MG63 (cell line): Measurements from ENCODE around the gene GRIN2C. TPM values are rescaled to one million over a fixed set of nuclear protein-coding genes. Genes with fewer than 3 reads are reported as not detected.

Experiments used
- DNase-seq: peaks from one replicate; pipeline ENCODE4 v3.0.0-alpha.2; 2020
- H3K27me3 ChIP-seq: fragments of 250-450 bp; sonication (Bioruptor Pico); 2 replicates; pipeline ENCODE4 v1.5.1; 2020; ENCODE audit warnings: mild to moderate bottlenecking, moderate library complexity
- H3K36me3 ChIP-seq: fragments of 250-450 bp; sonication (Bioruptor Pico); 2 replicates; pipeline ENCODE4 v1.5.1; 2020; ENCODE audit warnings: mild to moderate bottlenecking, moderate library complexity
- H3K4me3 ChIP-seq: fragments of 250-450 bp; sonication (Bioruptor Pico); 2 replicates; pipeline ENCODE4 v1.5.1; 2020; ENCODE audit warnings: mild to moderate bottlenecking, moderate library complexity
- H3K9me3 ChIP-seq: fragments of 250-450 bp; sonication (Bioruptor Pico); 2 replicates; pipeline ENCODE4 v1.5.1; 2020; ENCODE audit warnings: mild to moderate bottlenecking, moderate library complexity
- total RNA-seq: library from RNA; depleted of rRNA; stranded (reverse); fragments of >200 nt; shearing (Covaris generic); gene quantifications from 2 replicates; pipeline ENCODE4 v1.2.3, GENCODE V29; 2014; ENCODE audit warnings: low replicate concordance

The GRIN2C gene
- total RNA-seq, 1 experiment from 2014 or later, result not detected

DNA sequence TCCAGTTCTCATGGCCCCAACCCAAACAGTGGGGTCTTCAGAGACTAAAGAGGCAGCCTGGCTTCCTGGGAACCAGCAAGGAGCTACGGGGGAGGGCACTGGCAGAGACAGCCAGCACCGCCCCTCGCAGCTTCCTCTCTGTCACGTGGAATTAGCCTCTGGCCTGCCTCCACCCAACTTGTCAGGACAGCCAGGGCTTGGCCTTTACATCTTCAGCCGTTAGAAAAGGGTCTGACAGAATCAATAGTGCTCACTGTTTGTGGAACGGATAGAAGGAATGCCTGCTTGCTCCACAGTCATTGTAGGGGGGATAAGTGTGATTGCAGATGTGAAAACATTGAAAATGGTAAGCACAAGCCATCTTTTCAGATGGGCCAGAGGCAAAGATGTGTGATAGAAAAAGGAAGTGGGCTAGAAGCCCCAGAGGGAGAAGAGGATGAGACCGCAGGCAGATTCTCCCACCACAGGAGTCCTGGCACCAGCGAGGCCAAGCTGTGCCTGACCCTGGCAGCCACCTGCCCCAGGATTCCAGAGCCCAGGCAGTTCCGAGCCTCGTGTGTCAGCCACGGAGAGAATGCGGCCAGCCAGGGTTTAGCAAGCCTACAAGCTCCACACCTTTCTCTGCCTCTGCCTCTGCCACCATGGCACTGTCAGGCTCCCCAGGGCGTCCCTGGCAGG, 18.6 kb downstream of the GRIN2C start:
- DNase-seq, result peak; percentile 54
- Histone ChIP-seq H3K9me3 (no peaks in the 10 kb centered on the region), H3K27me3 (no peaks in the 10 kb centered on the region), H3K4me3 (no peak overlapping the region), H3K36me3 (no peaks in the 10 kb centered on the region)

DNA sequence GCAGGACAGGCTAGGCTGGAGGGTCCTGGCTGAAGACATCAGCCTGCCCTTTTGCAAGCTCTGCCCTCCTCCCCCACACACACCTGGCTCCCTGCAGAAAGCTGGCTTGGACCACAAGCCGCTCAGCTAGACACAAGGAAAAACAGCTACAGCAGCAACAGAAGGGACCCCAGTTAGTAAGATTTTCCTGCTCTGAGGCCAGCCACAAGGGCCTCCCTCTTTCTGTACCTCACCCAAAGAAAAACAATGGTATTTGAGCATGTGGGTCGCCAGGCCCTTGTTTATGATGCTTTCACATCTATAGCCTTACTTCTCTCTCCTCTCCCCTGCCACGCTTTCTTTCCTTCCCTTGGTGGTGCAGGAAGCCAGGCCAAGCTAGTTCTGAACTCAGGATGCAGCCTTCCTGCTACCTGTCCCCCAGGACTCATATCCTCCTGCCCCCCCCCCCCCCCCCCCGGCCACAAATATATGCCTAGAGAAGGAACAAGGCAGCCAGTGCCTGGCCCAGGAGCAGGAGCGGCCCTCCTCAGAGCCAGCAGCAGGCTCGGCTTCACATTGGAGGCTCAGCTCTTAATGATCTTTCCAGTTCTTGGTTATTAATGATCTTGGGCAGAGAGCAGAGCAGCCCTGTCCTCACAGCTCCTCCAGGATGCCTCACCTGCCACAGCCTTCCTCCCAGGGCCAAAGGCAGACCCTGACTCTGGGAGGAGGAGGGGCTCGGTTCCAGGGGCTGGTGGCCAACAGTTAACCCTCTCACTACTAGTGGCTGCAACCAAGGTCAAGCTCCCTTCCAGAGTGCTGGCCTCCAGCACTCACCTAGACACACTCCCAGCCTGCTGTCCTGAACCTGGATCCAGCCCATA, 19.5 kb downstream of the GRIN2C start:
- no peak for DNase-seq
- H3K27me3 ChIP-seq, result no peaks in the 10 kb centered on the region
- H3K36me3 ChIP-seq, result no peaks in the 10 kb centered on the region
- H3K9me3 ChIP-seq, result no peaks in the 10 kb centered on the region
- H3K4me3 ChIP-seq, result no peak overlapping the region

DNA sequence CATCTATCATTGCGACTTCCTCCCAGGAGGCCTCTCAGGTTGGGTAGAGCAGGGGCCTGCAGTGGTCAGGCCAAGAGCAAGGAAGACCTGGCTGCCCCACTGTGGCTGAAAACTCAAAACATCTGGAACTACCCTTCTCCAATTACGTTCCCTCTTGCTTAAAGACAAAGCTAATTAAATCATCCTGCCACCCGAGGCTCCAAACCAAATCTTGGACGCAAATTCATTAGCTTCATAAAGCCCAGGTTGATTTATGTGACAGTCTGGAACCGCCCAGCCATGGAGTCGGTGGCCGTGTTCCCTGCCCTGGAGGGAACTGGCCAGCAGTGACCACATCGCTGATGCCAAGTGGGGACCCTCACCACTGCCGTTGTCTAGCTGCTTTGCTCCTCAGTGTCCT, 21.4 kb downstream of the GRIN2C start:
- Histone ChIP-seq H3K4me3 (no peak overlapping the region), H3K9me3 (no peaks in the 10 kb centered on the region), H3K36me3 (no peaks in the 10 kb centered on the region), H3K27me3 (no peaks in the 10 kb centered on the region)
- no peak for DNase-seq

DNA sequence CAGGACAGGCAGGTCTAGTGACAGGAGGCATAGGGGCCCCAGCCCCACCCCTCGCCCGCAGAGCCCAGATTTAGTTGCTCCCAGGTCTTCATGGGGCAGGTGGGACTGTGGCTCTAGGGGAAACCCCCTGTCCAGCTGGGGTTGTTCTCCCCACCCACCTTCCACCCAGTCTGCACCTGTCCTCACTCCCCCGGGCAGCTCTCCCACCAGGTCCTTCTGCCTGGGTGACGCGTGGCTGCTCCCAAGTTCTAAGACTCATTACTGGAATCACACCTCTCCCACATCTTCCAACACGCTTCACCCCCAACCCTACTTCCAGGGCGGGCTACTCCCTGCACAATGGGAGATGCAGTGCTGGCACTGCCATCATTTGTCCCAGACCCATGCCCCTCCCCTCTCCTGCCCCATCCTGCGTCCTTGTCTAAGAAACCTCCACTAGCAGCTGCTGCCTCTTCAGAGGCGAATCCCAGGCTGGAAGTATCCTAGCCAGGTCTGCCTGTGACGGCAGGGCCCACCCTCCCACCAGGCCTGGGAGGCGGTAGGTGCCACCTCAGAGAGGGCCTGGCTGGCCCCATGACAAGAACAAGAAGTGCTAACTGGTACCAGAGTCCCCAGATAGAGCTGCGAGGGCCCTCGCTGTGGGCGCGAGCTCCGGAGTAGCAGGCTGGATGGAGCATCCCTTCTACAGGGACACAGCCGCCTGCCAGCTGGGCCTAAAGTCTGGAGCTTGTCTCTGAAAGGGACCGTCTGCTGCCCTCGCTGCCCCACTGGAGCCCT, 22.8 kb downstream of the GRIN2C start:
- Histone ChIP-seq H3K9me3 (no peaks in the 10 kb centered on the region), H3K27me3 (no peaks in the 10 kb centered on the region), H3K4me3 (no peak overlapping the region), H3K36me3 (no peaks in the 10 kb centered on the region)
- DNase-seq, result no peak

DNA sequence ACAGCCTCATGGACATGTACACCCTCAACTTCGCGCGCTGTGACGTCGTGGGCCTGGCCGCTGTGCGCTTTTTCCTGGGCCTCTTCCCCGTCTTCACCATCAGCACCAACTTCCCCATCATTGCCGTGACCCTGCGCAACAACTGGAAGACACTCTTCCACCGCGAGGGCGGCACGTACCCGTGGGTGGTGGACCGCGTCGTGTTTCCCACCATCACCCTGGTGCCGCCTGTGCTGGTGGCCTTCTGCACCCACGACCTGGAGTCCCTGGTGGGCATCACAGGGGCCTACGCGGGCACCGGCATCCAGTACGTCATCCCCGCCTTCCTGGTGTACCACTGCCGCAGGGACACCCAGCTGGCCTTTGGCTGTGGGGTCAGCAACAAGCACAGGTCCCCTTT, 23.5 kb downstream of the GRIN2C start:
- Histone ChIP-seq H3K4me3 (no peak overlapping the region), H3K27me3 (no peaks in the 10 kb centered on the region), H3K36me3 (no peaks in the 10 kb centered on the region), H3K9me3 (no peaks in the 10 kb centered on the region)
- no peak for DNase-seq

DNA sequence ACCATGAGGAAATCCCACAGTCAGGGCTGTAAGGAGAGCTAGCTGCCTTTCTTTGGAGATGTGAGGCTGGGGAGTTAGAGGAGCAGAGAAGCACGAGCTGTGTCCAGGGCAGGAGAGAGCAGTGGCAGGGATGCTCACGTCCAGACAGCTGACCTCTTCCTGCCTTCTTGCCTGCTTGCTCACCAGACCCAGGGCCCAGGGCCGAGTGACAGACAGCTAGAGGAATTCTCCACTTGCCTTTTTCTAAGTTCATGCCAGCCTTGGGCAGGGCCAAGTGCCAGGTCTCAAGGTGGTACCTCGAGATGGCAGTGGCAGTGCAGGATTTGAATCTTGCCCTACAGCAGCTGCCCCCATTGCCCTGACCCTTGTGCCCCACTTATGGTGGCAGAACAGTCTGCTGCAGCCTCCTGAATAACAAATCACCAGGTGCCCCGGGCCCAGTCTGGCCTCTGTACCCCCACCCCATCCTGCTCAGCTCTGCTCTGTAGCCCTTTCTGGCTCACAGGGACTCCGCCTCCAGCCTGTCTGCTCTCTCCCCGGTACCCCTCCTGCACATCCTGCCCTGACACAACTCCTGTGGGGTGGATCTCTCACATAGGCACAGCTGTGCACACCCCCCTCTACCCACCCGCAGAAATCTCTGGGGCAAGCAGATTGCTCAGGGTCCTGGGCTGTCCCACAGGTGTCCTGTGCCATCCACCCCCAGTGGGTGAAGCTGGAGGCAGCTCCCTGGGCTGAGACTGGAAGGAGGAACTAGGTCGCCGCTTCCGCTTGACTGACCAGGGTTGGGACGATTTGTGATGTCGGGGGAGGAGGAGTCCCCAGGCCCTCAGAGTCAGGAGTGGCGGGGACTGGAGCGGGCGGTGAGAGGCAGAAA, 25.9 kb downstream of the GRIN2C start:
- H3K36me3 ChIP-seq, result no peaks in the 10 kb centered on the region
- H3K27me3 ChIP-seq, result no peaks in the 10 kb centered on the region
- peak; percentile 80 for DNase-seq
- H3K4me3 ChIP-seq, result no peak overlapping the region
- no peaks in the 10 kb centered on the region for H3K9me3 ChIP-seq

DNA sequence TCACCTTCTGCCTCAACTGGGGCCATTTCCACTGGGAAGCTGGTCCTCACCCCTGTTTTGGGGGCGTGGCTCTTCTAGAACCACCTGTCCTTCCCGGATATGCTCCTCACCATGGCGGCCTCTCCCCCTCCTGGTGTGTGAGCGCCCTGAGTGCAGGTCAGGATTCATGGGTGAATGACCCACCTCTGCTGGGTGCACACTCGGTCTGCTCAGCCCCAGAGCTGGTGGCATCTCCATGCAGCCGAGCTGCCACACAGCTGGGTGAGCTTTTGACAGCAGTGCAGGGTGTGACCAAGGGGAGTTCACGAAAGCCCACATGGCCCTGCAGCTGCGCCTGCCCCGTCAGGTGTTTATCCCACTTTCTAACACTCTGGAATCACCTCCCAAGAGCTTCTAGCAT, 27.3 kb downstream of the GRIN2C start:
- no peaks in the 10 kb centered on the region for H3K27me3 ChIP-seq
- H3K36me3 ChIP-seq, result no peaks in the 10 kb centered on the region
- H3K4me3 ChIP-seq, result no peak overlapping the region
- DNase-seq, result no peak
- no peaks in the 10 kb centered on the region for H3K9me3 ChIP-seq

DNA sequence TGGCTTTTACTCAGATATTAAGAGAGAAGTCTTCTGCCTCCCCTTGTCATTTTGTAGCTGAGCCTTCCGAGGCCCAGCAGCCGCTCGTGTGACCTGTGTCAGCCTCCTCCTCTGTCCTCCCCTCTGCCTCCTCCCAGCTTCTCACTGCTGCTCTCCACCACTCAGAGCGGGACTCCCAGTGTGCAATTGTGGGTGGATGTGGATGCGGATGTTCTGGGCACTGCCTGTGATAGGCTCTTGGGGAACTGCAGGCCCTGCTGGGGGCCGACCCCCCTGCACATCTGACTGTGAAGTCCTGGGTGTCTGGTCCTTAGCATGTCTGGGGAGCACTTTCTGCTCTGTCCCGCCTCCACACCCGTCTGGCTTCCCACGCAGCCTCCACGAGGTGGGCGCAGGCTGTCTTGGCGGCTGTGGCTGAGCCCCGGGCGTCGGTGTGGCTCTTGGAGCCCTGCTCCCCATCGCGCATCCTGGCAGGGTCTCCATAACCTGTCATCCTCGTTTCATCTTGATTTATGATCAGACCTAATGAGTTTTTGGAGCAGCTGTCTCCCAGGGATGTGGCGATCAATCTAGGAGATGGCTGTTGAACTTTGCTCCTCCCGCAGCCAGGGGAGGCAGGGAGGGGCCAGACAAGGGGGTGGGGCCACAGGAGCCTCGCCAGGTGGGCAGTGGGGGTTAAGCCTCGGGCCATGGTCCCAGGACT, 28.1 kb downstream of the GRIN2C start:
- H3K9me3 ChIP-seq, result no peaks in the 10 kb centered on the region
- DNase-seq, result no peak
- H3K27me3 ChIP-seq, result no peaks in the 10 kb centered on the region
- H3K36me3 ChIP-seq, result no peaks in the 10 kb centered on the region
- no peak overlapping the region for H3K4me3 ChIP-seq

DNA sequence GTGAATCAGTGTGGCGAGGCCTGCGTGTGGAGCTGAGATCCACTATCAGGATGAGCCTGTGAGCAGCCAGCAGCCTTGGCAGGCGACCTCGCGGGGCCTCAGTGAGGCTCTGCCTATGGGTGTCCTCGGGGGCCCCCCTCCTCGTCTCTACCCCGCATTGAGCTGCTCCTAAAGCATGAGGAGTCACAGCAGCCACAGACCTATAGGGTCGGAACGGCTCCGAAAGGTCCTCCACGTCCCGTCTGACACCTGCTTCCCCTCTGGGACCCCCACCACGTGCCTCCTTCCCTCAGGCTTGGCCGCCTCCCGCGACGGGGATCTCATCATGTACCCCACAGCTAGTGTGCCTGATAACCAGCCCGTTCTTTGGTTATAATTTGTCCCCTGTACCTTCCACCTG, 28.8 kb downstream of the GRIN2C start:
- no peak for DNase-seq
- H3K9me3 ChIP-seq, result no peaks in the 10 kb centered on the region

DNA sequence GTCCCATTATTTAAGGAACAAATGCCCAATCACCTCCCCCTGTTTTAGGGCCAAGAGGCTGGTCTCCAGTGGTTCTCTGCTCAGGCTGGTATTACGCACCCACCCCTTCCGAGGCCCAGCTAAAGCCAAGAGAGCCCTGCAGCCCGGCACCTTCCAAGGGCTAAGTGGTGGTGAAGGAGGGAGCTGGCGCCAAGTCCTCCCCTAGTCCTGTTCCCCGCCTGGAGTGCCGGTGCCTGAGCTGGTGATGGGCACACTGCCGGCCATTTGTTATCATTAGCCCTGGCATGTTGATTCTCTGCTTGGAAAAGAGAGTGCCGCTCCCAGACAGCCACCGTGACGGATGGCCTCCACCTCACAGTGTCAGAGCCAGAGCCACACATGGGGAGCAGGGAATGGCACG, 31.9 kb downstream of the GRIN2C start:
- H3K27me3 ChIP-seq, result no peaks in the 10 kb centered on the region
- H3K36me3 ChIP-seq, result peaks cover 3% of the 10 kb centered on the region; the same call in 1 of the 2 replicates
- no peak overlapping the region for H3K4me3 ChIP-seq
- no peak for DNase-seq
- H3K9me3 ChIP-seq, result no peaks in the 10 kb centered on the region

More for the DNA sequence above, 28.8 kb downstream of the GRIN2C start:
- Histone ChIP-seq H3K27me3 (no peaks in the 10 kb centered on the region), H3K4me3 (no peak overlapping the region), H3K36me3 (no peaks in the 10 kb centered on the region)

DNA sequence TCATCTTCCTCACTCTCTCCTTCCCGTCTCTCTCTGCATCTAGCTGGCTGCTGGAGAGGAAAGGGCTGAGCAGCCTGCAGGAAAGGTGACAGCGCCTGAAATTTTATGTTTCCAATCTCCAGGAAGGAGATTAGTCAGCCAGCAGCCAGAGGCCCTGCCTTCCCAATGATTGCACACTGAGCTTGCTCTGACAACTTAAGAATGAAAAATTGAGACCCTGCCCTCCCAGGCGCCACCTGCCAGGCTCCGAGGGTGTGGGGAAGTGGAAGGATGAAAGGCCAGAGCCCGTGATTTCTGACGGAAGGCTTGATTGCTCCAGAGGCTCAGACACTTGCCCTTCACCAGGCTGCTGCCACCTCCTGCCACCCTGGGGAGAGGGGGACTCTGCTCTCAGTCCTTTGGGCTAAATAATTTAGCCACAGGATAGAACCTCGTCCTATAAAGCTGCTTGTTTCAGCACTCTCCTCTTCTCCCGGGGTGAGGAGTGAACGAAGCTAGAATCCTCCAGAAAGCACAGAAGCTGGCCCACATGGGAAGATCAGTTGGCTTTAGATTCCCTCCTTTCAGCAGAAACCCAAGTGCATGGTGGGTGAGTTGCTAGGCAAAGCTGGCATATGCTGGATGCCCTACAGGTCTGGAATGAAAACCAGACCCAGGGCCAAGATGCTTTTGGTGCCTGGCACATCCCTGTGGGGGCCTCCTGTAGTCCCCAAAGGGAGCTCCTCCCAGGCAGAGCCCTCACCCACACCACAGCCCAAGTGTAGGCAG, 33.5 kb downstream of the GRIN2C start:
- Histone ChIP-seq H3K9me3 (no peaks in the 10 kb centered on the region), H3K4me3 (no peak overlapping the region), H3K27me3 (no peaks in the 10 kb centered on the region), H3K36me3 (peaks cover 3% of the 10 kb centered on the region; the same call in 1 of the 2 replicates)
- DNase-seq, result no peak

DNA sequence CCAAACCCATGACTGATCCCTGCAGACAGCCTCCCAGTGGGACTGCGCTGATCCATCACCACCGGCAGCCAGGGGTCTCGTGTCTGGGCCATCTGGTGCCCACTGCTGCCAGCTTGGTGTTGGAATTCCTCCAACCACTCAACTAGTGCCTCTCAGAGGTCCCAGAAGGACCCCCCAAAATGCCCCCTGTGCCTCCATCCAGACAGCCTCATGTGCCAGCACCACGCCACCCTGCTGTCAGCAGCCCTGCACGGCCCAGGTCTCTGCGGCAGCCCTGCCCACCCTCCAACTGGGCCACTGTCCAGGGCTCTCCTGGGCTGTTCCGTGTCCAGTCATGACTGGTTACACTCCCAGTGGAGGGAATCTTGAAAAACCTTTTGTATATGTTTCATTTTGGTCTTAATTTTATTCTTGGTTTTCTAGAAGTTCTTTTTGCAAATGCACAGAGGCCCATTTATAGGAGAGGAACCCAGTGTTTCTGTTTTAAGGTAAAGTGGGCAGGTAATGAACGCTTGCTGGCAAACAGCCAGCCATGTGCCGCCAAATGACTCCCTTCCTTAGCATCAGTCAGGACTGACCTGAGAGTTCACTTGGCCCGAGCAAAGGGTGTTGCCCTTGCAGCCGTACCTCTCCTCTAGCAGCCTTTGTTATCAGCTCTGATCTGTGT, 34.6 kb downstream of the GRIN2C start:
- no peak for DNase-seq
- peaks cover 3% of the 10 kb centered on the region; the same call in 1 of the 2 replicates for H3K36me3 ChIP-seq

DNA sequence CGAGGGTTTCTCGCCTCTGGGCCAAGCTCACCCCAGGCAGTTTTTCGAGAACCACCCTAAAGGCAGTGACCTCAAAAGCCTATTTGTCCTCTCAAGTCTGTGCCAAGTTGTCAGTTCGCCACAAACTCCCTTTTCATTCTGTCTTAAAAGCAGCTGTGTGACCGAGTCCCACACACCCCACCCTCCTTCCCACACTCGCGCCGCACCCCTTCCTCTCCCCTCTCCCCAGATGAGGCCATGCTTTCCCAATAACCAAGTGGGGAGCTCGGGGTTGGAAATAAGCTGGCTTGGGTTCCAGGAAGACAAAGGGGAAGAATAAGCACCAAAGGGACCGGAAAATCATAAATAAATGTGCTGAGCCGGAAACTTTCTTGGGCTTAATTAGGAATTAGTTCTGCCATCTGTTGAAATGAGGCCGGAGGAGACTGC, 36.7 kb downstream of the GRIN2C start:
- Histone ChIP-seq H3K36me3 (peaks cover 3% of the 10 kb centered on the region; the same call in 1 of the 2 replicates), H3K27me3 (no peaks in the 10 kb centered on the region), H3K9me3 (no peaks in the 10 kb centered on the region), H3K4me3 (no peak overlapping the region)
- no peak for DNase-seq

More for the DNA sequence above, 34.6 kb downstream of the GRIN2C start:
- no peaks in the 10 kb centered on the region for H3K27me3 ChIP-seq
- H3K9me3 ChIP-seq, result no peaks in the 10 kb centered on the region
- H3K4me3 ChIP-seq, result no peak overlapping the region

DNA sequence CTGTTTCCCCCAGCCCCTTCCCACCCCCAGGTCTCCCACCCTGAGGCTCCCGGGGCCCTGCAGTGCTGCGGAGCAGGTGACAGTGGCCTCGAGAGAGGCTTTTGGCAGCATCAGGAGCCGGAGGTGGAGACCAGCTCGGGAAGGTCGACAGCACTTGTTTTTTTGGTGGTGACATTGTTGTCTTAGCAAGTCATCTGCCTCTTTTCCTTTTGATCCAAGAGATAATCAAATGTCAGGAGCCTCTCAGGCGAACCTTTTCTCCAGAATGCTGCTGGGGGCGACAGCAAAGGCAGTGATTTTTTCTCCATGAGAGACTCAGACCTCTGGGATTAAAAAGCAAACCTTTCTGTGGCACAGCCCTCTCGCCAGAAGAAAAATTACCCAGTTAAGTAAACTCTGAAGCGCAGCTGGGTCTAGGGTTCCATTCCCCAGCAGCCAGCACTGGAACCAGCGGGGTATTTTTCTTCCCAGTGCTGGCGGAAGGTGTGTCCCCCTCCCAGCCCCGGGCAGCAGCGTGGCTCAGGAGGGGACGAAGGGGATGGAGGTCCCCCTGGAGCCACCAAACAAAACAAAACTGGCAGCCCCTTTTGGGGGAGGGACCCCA, 37.2 kb downstream of the GRIN2C start:
- Histone ChIP-seq H3K4me3 (no peak overlapping the region), H3K36me3 (peaks cover 3% of the 10 kb centered on the region; the same call in 1 of the 2 replicates), H3K9me3 (no peaks in the 10 kb centered on the region), H3K27me3 (no peaks in the 10 kb centered on the region)
- DNase-seq, result no peak
